K562 (cell line): Measurements from ENCODE around the gene MACROD2. TPM values are rescaled to one million over a fixed set of nuclear protein-coding genes. Genes with fewer than 3 reads are reported as not detected.

Experiments
- FOXK1 ChIP-seq: sonication (generic); formaldehyde crosslinking; IDR thresholded peaks from 2 replicates; pipeline ENCODE4 v1.8.0; 2022; ENCODE audit warnings: missing genetic modification reagents, mild to moderate bottlenecking, borderline replicate concordance
- GABPA ChIP-seq: fragments of 200-800 bp; sonication (Bioruptor generic); conservative IDR thresholded peaks from 2 replicates; pipeline ENCODE4 v1.6.1; 2016; ENCODE audit warnings: low read depth, missing genetic modification characterization, missing compliant biosample characterization
- HNRNPK ChIP-seq: fragments of 200-400 bp; formaldehyde crosslinking; IDR thresholded peaks from one replicate; pipeline ENCODE4 v1.6.1; 2018; ENCODE audit warnings: mild to moderate bottlenecking, low read depth, low read length; ENCODE audit not compliant: poor library complexity, severe bottlenecking
- MBD2 ChIP-seq: sonication (generic); IDR thresholded peaks from 2 replicates; pipeline ENCODE4 v1.6.1; 2016; ENCODE audit warnings: low read depth, borderline replicate concordance
- NEUROD1 ChIP-seq: fragments of 150-350 bp; IDR thresholded peaks from 2 replicates; pipeline ENCODE4 v1.6.1; 2014; ENCODE audit warnings: borderline replicate concordance, low read length, low read depth; ENCODE audit not compliant: partially characterized antibody
- ZFP91 ChIP-seq: sonication (generic); formaldehyde crosslinking; IDR thresholded peaks from 2 replicates; pipeline ENCODE4 v1.8.0; 2022; ENCODE audit warnings: mild to moderate bottlenecking, missing genetic modification reagents
- polyA plus RNA-seq, 8 experiments: library from polyadenylated mRNA; depleted of rRNA in 4 of 8; stranded (reverse) in 5 of 8; unstranded in 3 of 8; fragments of >200 nt; fragmentation: Nextera tagmentation in 2 of 8; fragmentation: Illumina TruSeq in 1 of 8; extraction: Ambion mirVana in 2 of 8; extraction: Trizol in 1 of 8; gene quantifications; 2 replicates each; pipeline versions ENCODE4 v1.2.1 to v1.2.3, GENCODE V29; 2011 to 2014; ENCODE audit warnings: inconsistent platforms in 1 of 8, missing spikeins in 1 of 8
- total RNA-seq, 7 experiments: library from RNA; depleted of rRNA in 6 of 7; stranded (reverse); fragments of >200 nt in 6 of 7; fragmentation: Illumina TruSeq in 2 of 7; extraction: Trizol in 2 of 7; gene quantifications; 2 replicates each; pipeline versions ENCODE4 v1.2.1 to v1.2.3, GENCODE V29; 2011 to 2021; ENCODE audit warnings: low replicate concordance in 1 of 7
- TF ChIP-seq, protein P1 (sequence below): sonication (generic); formaldehyde crosslinking; IDR thresholded peaks from 2 replicates; pipeline ENCODE4 v1.8.1; 2023; ENCODE audit warnings: mild to moderate bottlenecking, missing genetic modification reagents, moderate library complexity
- TF ChIP-seq, protein P2 (sequence below): fragments of 200-400 bp; formaldehyde crosslinking; IDR thresholded peaks from 2 replicates; pipeline ENCODE4 v1.6.1; 2017; ENCODE audit warnings: mild to moderate bottlenecking, low read depth, low read length, moderate library complexity
- TF ChIP-seq, protein P3 (sequence below): fragments of 250-450 bp; sonication (Bioruptor Pico); IDR thresholded peaks from 2 replicates; pipeline ENCODE4 v1.8.0; 2022; ENCODE audit warnings: inconsistent platforms, mild to moderate bottlenecking, moderate library complexity, borderline replicate concordance

MACROD2 gene
- total and polyA plus RNA-seq, 9 of the 15 experiments (the other 6 are each of a cell fraction or from before 2014, with no cell fraction given) = not detected

- TF ChIP-seq ZFP91 (CRISPR knock-in tag) = no peak
- no peak for TF ChIP-seq HNRNPK
- no peak for TF ChIP-seq FOXK1 (CRISPR knock-in tag)
- no peak for TF ChIP-seq GABPA
- TF ChIP-seq, protein P1, sequence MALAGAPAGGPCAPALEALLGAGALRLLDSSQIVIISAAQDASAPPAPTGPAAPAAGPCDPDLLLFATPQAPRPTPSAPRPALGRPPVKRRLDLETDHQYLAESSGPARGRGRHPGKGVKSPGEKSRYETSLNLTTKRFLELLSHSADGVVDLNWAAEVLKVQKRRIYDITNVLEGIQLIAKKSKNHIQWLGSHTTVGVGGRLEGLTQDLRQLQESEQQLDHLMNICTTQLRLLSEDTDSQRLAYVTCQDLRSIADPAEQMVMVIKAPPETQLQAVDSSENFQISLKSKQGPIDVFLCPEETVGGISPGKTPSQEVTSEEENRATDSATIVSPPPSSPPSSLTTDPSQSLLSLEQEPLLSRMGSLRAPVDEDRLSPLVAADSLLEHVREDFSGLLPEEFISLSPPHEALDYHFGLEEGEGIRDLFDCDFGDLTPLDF (CRISPR knock-in tag) = no peak
- TF ChIP-seq NEUROD1 = no peak
- TF ChIP-seq, protein P2, sequence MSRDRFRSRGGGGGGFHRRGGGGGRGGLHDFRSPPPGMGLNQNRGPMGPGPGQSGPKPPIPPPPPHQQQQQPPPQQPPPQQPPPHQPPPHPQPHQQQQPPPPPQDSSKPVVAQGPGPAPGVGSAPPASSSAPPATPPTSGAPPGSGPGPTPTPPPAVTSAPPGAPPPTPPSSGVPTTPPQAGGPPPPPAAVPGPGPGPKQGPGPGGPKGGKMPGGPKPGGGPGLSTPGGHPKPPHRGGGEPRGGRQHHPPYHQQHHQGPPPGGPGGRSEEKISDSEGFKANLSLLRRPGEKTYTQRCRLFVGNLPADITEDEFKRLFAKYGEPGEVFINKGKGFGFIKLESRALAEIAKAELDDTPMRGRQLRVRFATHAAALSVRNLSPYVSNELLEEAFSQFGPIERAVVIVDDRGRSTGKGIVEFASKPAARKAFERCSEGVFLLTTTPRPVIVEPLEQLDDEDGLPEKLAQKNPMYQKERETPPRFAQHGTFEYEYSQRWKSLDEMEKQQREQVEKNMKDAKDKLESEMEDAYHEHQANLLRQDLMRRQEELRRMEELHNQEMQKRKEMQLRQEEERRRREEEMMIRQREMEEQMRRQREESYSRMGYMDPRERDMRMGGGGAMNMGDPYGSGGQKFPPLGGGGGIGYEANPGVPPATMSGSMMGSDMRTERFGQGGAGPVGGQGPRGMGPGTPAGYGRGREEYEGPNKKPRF = no peak
- TF ChIP-seq, protein P3, sequence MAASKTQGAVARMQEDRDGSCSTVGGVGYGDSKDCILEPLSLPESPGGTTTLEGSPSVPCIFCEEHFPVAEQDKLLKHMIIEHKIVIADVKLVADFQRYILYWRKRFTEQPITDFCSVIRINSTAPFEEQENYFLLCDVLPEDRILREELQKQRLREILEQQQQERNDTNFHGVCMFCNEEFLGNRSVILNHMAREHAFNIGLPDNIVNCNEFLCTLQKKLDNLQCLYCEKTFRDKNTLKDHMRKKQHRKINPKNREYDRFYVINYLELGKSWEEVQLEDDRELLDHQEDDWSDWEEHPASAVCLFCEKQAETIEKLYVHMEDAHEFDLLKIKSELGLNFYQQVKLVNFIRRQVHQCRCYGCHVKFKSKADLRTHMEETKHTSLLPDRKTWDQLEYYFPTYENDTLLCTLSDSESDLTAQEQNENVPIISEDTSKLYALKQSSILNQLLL (CRISPR knock-in tag) = no peak
- TF ChIP-seq MBD2 = no peak
- TF ChIP-seq, all 486 proteins: peak for 0
Measured at GRCh38 chr20:14199111-14199510, 203.8 kb downstream of the MACROD2 start (continued).
